HG02943 (cell line): ENCODE measurements around the gene PROC.

Source experiments
- ATAC-seq: cut with Tn5 transposase; IDR thresholded peaks from one replicate; pipeline ENCODE4 v1.9.1; 2021; ENCODE audit warnings: mild to moderate bottlenecking, low read depth, moderate library complexity; ENCODE audit not compliant: unreplicated experiment

The PROC gene

DNA sequence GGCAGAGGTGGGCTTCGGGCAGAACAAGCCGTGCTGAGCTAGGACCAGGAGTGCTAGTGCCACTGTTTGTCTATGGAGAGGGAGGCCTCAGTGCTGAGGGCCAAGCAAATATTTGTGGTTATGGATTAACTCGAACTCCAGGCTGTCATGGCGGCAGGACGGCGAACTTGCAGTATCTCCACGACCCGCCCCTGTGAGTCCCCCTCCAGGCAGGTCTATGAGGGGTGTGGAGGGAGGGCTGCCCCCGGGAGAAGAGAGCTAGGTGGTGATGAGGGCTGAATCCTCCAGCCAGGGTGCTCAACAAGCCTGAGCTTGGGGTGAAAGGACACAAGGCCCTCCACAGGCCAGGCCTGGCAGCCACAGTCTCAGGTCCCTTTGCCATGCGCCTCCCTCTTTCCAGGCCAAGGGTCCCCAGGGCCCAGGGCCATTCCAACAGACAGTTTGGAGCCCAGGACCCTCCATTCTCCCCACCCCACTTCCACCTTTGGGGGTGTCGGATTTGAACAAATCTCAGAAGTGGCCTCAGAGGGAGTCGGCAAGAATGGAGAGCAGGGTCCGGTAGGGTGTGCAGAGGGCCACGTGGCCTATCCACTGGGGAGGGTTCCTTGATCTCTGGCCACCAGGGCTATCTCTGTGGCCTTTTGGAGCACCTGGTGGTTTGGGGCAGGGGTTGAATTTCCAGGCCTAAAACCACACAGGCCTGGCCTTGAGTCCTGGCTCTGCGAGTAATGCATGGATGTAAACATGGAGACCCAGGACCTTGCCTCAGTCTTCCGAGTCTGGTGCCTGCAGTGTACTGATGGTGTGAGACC lies at the start of gene PROC:
TSS of gene PROC (plus strand) at position 128 of the 812 bp plus-strand sequence. CDS start 1,516 bp downstream, outside the sequence.
- no peak for ATAC-seq

DNA sequence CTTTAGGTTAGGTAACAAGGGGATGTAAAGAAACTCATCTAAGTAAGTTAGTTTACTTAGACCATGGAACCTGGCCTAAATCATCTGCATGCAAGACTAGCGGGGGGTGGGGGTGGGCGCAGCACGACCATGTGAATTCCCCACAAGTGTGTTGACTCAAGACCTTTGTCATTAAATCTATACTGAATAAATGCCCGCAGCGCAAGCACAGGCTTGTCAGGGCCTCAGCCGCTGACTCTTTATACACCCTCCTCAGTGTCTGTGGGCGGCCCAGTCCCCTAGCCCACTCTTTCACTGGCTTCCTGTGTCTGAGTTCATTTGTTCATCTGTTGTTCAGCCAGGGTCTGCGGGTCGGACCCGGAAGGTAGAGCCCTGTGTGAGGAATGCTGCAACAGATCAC lies 48.2 kb upstream of the PROC start:
- no peak for ATAC-seq

GRCh38 chr2:127371037-127371436 lies 47.2 kb upstream of the PROC start:
- ATAC-seq, result no peak

GRCh38 chr2:127373362-127374083 lies 44.7 kb upstream of the PROC start:
- no peak for ATAC-seq

DNA sequence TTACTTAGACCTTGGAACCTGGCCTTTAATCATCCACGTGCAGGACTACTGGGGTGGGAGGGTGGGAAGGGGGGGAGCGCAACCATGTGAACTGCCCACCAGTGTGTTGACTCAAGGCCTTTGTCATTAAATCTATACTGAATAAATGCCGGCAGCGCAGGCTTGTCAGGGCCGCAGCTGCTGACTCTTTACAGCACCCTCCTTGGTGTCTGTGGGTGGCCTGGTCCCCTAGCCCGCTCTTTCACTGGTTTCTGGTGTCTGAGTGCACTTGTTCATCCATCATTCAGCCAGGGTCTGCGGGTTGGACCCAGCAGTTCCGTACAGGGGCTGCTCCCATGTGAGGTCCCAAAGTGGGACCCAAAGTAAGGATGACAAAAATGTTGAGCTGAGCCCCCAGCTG lies 42.0 kb upstream of the PROC start:
- no peak for ATAC-seq

DNA sequence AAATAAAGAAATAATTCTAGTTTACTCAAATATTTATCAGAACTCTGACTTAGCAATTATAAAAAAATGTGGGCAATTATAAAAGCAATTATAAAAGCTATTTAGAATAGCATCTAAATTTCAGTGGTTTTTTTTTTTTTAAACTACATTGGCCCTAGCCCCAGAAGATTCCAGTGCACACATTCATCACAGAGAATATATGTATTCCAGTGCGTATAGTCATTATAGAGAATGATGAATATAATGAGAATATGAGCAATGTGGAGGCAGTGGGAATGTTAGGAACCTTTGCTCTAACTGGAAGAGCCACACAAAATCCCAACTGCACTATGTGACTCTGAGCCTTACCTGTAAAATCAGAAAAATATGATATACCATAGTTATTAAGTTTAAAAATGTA lies 41.0 kb upstream of the PROC start:
- no peak for ATAC-seq

DNA sequence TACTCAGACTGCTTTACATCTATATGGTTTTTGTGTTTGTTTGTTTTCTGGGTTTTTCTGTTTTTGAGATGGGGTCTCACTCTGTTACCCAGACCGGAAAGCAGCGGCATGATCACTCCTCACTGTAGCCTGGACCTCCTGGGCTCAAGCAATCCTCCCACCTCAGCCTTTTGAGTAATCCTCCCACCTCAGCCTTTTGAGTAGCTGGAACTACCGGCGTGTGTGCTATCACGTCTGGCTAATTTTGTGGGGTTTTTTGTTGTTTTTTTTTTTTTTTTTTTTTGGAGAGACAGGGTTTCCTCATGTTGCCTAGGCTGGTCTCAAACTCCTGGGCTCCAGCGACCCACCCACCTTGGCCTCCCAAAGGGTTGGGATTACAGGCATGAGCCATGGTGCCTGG lies 39.5 kb upstream of the PROC start:
- ATAC-seq, result no peak

GRCh38 chr2:127379712-127380355 lies 38.4 kb upstream of the PROC start:
- no peak for ATAC-seq

- ATAC-seq, result no peak
Measured at GRCh38 chr2:127381762-127382161, 36.5 kb upstream of the PROC start.

- no peak for ATAC-seq
Measured at GRCh38 chr2:127382831-127383230, 35.4 kb upstream of the PROC start.

DNA sequence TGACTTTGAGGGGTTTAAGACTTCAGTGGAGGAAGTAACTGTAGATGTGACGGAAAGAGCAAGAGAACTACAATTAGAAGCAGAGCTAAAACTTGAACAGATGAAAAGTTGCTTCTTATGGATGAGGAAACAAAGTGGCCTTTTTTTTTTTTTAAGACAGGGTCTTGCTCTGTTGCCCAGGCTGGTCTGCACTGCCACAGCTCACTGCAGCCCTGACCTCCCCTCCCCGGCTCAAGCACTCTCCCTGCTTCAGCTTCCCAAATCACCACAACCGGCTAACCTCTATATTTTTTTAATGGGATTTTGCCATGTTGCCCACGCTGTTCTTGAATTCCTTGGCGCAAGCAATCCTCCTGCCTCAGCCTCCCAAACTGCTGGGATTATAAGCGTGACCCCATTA lies 33.7 kb upstream of the PROC start:
- no peak for ATAC-seq

DNA sequence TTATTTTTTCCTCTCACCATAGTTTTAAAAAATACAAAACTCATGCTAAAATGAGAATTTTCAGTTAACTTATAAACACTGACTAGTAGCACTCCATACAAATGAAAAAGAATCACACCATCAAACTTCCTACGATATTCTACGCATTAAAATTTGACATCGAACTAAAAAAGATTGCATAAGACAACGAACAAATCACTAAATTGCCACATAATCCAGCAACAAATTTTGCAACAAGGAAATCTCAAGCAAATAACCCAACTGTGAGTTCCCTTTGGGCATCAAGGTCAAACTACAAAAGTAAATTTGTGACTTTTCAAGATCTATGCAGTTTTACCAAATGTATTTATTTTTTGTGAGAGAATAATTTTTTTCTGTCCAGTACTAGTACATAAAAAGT lies 32.0 kb upstream of the PROC start:
- ATAC-seq, result no peak

DNA sequence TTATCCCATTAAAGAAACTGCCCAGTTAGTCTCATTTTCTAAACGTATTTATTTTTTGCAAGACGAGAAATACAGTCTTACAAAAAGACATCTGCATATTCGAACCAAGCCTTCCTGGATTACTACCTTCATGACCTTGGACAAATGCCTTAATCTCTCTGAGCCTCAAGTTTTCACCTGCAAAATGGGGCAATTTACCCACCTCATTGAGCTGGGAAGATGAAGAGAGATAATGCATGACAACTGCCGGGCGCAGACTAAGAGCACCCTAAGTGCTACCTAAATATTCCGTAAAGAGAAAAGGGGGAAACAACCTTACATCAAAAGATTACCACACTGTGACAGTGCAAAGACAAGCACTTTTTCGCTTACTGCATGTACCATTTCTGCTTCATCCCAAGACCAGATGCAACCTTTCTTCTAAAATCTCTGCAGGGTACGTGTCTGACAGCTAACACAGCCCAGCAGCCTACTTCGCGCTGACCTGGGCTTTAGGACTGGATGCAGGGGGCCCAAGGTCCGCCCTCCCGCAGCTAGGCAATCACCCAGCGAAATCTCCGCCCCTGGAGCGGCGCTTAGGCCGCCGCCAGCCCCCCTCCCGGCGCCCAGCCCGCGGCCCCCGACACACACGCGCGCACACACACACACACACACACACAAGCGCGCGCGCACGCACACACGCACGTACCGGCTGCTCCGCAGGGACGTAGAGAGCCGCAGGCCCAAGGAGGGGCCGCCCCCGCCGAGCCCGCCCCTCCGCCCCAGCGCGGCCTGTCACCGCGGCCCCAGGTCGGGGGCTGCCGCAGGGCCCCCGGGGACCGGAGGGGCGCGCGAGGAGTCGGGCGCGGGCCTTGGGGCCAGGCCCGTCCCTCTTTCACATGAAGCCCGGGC lies 31.2 kb upstream of the PROC start:
- ATAC-seq, result peak; percentile 54

DNA sequence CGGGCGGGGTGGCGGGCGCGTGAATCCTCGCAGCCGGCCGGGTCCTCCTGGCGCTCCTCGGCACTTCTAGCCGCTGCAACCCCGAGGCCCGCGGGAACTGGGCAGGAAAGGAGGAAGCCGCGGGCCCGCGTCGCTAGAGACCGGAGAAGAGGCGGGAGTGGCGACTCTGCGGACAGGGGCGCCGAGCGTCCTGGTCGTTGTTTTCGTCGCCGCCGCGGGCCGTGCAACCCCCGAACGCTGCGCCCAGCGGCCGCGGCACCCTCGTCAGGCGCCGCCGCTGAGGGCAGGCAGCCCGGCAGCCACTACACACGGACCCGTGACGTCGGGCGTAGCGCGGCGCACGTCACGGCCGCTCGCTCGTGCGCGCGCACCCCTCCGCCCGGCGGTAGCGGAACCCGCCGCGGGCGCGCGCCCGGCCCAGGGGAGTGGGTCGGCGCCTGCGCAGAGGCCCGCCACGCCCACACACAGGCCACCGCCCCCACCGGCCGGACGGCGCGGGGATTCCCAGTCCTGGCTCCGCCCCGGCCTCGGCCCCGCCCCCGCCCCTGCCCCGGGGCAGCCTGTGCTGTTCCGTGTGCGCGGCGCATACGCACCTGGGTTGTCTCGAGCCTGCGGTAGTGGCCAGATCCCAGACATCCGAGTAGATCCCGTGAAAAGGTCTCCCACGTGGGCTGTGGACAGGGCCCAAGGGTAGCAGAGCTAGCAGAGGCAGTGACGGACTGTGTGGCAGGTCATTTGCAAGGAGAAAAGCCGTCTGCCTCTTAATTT lies 30.4 kb upstream of the PROC start, which contains the start of gene MAP3K2:
TSS of gene MAP3K2 (minus strand) at position 321 of the 768 bp plus-strand sequence. CDS start 44,846 bp downstream, outside the sequence.
- ATAC-seq, result peak; percentile 69

DNA sequence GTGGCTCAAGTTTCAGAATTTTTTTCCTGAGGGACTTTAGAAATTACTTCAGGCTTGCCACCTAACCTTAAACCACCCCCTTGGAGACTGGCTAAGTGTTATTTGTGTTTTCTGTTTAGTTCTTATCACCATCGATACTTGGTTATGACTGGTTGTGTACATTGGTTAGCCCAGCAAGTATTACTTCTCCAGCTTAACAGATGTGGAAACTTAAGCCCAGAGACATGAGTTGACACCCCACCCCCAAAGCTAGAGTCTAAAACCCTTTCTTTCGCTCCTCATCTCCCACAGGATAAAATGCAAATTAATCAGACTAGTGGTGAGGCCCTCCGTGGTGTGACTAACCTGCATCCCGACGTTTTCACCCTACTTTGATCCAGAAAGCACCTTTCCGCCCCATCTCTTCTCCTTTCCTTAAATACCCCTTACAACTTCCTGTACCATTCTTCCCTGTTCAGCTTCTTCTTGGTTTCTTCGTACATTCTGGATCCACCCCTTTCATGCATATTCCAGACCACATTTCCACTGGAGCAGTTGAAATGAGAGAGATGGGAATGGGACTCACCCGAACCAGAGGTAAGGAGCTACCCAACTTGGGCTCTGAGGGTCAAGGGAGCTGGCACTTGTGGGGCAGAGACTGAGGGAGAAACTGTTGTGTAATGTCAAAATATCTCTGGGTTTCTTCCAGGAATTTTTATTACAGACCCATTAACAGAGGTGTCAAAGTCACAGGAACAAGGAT lies 29.6 kb upstream of the PROC start:
- ATAC-seq, result peak; percentile 23

DNA sequence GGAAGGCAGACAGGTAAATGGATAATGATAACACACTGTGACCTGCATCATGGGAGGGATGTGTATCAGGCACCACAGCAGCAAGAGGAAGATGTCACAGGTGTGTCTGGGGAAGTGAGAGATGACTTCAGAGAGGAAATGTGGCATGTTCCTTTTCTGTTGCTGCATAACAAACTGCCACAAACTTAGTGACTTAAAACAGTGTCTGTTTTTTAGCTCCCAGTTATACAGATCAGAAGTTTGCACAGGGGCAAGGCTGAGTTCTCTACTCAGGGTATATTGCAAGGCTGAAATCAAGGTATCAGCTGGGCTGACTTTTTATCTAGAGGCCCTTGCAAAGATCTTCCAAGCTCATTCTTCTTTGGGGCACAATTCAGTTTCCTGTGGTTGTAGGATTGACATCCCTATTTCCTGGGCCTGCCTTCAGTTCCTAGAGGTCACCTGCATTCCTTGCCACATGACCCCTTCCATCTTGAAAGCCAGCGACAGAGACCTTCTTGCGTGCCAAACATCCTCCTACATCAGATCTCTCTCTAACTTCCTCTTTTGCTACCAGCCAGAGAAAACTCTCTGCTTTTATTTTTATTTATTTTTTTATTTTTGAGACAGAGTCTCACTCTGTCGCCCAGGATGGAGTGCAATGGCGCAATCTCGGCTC lies 28.3 kb upstream of the PROC start:
- ATAC-seq, result no peak

GRCh38 chr2:127392133-127392827 lies 25.9 kb upstream of the PROC start:
- no peak for ATAC-seq
